ENCODE results near the gene KRTDAP.
"Not testable (repeated sequence)": the region's sequence is repeated elsewhere in the genome, so short reads cannot be mapped to it uniquely, and the experiment has no call there.

Gene KRTDAP

GRCh38 chr19:35484252-35485036, 5.8 kb downstream of the KRTDAP start:
- no peak for DNase-seq (ENCODE audit: low read depth in 2 of 2)

GRCh38 chr19:35483089-35483488, 7.2 kb downstream of the KRTDAP start:
- DNase-seq (ENCODE audit: low read depth in 2 of 2): no peak

GRCh38 chr19:35478794-35479677, 11.2 kb downstream of the KRTDAP start:
- DNase-seq (ENCODE audit: low read depth in 2 of 2): no peak

GRCh38 chr19:35476149-35476548, 14.1 kb downstream of the KRTDAP start:
- DNase-seq (ENCODE audit: low read depth in 2 of 2): no peak

GRCh38 chr19:35474594-35474993, 15.7 kb downstream of the KRTDAP start:
- DNase-seq (ENCODE audit: low read depth in 2 of 2): not testable (repeated sequence)

- DNase-seq (ENCODE audit: low read depth in 2 of 2): no peak
Measured at GRCh38 chr19:35474104-35474503, 16.2 kb downstream of the KRTDAP start.

GRCh38 chr19:35471946-35472345, 18.3 kb downstream of the KRTDAP start:
- DNase-seq (ENCODE audit: low read depth in 2 of 2): no peak

- DNase-seq (ENCODE audit: low read depth in 2 of 2): not testable (repeated sequence)
Measured at GRCh38 chr19:35471075-35471474, 19.2 kb downstream of the KRTDAP start.

- DNase-seq (ENCODE audit: low read depth in 2 of 2): no peak
Measured at GRCh38 chr19:35470128-35470527, 20.1 kb downstream of the KRTDAP start.

- peak; percentile 12 to 41 for DNase-seq (ENCODE audit: low read depth in 2 of 2)
Measured at GRCh38 chr19:35468637-35469036, 21.6 kb downstream of the KRTDAP start.

- no peak for DNase-seq (ENCODE audit: low read depth in 2 of 2)
Measured at GRCh38 chr19:35466259-35466658, 24.0 kb downstream of the KRTDAP start.

GRCh38 chr19:35462956-35463355, 27.3 kb downstream of the KRTDAP start:
- DNase-seq (ENCODE audit: low read depth in 2 of 2): not testable (repeated sequence)

GRCh38 chr19:35462476-35462953, 27.7 kb downstream of the KRTDAP start:
- peak; percentile 8 to 39 for DNase-seq (ENCODE audit: low read depth in 2 of 2)

GRCh38 chr19:35461788-35462187, 28.5 kb downstream of the KRTDAP start:
- DNase-seq (ENCODE audit: low read depth in 2 of 2): not testable (repeated sequence)

GRCh38 chr19:35461060-35461459, 29.2 kb downstream of the KRTDAP start:
- DNase-seq (ENCODE audit: low read depth in 2 of 2): no peak

- no peak for DNase-seq (ENCODE audit: low read depth in 2 of 2)
Measured at GRCh38 chr19:35460608-35461007, 29.7 kb downstream of the KRTDAP start.

- no peak for DNase-seq (ENCODE audit: low read depth in 2 of 2)
Measured at GRCh38 chr19:35459414-35460082, 30.7 kb downstream of the KRTDAP start.

- DNase-seq (ENCODE audit: low read depth in 2 of 2): no peak
Measured at GRCh38 chr19:35458731-35459391, 31.4 kb downstream of the KRTDAP start.

GRCh38 chr19:35458192-35458591, 32.1 kb downstream of the KRTDAP start:
- no peak for DNase-seq (ENCODE audit: low read depth in 2 of 2)

GRCh38 chr19:35457173-35457572, 33.1 kb downstream of the KRTDAP start:
- no peak for DNase-seq (ENCODE audit: low read depth in 2 of 2)

- DNase-seq (ENCODE audit: low read depth in 2 of 2): no peak
Measured at GRCh38 chr19:35455616-35456201, 34.6 kb downstream of the KRTDAP start.
